Measurements from ENCODE around the gene FBXL19. TPM values are rescaled to one million over a fixed set of nuclear protein-coding genes. Genes with fewer than 3 reads are reported as not detected.

Gene FBXL19
- total and polyA plus RNA-seq, 2 of the 13 experiments (the other 11 are each of a cell fraction or from before 2014, with no cell fraction given), result 6.0 to 13.7 TPM

DNA sequence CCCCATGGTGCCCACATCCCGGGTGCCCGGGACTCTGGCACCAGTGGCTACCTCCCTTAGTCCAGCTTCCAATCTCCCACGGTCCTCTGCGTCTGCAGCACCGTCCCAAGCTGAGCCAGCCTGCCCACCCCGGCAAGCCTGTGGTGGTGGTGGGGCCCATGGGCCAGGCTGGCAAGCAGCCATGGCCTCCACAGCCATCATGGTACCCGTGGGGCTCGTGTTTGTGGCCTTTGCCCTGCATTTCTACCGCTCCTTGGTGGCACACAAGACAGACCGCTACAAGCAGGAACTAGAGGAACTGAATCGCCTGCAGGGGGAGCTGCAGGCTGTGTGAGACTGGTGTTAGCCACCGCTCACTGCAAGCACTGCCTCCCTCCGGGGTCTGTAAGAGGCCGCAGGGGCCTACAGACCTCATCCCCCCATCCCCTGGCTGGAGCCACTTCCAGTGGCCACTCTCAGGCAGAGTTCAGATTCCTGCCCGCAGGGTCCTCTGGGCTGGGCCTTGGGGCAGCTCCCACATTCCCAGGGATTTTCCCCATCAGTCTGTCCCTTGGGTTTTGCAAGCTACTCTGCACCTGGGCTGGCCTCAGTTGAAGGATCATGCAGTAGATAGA is 30.2 kb downstream of the FBXL19 start (continued):
- TF ChIP-seq, protein P1, sequence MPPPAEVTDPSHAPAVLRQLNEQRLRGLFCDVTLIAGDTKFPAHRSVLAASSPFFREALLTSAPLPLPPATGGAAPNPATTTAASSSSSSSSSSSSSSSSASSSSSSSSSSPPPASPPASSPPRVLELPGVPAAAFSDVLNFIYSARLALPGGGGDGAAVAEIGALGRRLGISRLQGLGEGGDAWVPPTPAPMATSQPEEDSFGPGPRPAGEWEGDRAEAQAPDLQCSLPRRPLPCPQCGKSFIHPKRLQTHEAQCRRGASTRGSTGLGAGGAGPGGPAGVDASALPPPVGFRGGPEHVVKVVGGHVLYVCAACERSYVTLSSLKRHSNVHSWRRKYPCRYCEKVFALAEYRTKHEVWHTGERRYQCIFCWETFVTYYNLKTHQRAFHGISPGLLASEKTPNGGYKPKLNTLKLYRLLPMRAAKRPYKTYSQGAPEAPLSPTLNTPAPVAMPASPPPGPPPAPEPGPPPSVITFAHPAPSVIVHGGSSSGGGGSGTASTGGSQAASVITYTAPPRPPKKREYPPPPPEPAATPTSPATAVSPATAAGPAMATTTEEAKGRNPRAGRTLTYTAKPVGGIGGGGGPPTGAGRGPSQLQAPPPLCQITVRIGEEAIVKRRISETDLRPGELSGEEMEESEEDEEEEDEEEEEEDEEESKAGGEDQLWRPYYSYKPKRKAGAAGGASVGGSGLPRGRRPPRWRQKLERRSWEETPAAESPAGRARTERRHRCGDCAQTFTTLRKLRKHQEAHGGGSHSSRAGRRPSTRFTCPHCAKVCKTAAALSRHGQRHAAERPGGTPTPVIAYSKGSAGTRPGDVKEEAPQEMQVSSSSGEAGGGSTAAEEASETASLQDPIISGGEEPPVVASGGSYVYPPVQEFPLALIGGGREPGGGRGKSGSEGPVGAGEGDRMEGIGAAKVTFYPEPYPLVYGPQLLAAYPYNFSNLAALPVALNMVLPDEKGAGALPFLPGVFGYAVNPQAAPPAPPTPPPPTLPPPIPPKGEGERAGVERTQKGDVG (CRISPR knock-in tag; IDR thresholded peaks at IDR 0.05; ENCODE audit: borderline replicate concordance), result peak; percentile 76; the same call in 1 of the 2 replicates
- TF ChIP-seq, protein P2, sequence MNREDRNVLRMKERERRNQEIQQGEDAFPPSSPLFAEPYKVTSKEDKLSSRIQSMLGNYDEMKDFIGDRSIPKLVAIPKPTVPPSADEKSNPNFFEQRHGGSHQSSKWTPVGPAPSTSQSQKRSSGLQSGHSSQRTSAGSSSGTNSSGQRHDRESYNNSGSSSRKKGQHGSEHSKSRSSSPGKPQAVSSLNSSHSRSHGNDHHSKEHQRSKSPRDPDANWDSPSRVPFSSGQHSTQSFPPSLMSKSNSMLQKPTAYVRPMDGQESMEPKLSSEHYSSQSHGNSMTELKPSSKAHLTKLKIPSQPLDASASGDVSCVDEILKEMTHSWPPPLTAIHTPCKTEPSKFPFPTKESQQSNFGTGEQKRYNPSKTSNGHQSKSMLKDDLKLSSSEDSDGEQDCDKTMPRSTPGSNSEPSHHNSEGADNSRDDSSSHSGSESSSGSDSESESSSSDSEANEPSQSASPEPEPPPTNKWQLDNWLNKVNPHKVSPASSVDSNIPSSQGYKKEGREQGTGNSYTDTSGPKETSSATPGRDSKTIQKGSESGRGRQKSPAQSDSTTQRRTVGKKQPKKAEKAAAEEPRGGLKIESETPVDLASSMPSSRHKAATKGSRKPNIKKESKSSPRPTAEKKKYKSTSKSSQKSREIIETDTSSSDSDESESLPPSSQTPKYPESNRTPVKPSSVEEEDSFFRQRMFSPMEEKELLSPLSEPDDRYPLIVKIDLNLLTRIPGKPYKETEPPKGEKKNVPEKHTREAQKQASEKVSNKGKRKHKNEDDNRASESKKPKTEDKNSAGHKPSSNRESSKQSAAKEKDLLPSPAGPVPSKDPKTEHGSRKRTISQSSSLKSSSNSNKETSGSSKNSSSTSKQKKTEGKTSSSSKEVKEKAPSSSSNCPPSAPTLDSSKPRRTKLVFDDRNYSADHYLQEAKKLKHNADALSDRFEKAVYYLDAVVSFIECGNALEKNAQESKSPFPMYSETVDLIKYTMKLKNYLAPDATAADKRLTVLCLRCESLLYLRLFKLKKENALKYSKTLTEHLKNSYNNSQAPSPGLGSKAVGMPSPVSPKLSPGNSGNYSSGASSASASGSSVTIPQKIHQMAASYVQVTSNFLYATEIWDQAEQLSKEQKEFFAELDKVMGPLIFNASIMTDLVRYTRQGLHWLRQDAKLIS (CRISPR knock-in tag; IDR thresholded peaks at IDR 0.05), result no peak
- TF ChIP-seq GABPB1 (CRISPR knock-in tag; IDR thresholded peaks at IDR 0.05), result peak; percentile 59
- no peak for TF ChIP-seq SYNCRIP (IDR thresholded peaks at IDR 0.05; ENCODE audit: insufficient read depth, low read depth, low read length)
- no peak for TF ChIP-seq ZNF10 (CRISPR knock-in tag; IDR thresholded peaks at IDR 0.05; ENCODE audit: borderline replicate concordance, low read depth)
- no peak for TF ChIP-seq HDAC6 (IDR thresholded peaks at IDR 0.05; ENCODE audit: low read depth, low read length)
- TF ChIP-seq HNF4G (IDR thresholded peaks at IDR 0.05; ENCODE audit: borderline replicate concordance, low read depth, low read length), result no peak; the same call in 1 of the 2 replicates
- no peak for TF ChIP-seq HNF4G (CRISPR knock-in tag; IDR thresholded peaks at IDR 0.05; ENCODE audit: borderline replicate concordance, low read depth)
- peak; percentile 93 for TF ChIP-seq RAD21 (CRISPR knock-in tag; IDR thresholded peaks at IDR 0.05)
- TF ChIP-seq ZNF75D (CRISPR knock-in tag; IDR thresholded peaks at IDR 0.05; ENCODE audit: borderline replicate concordance), result no peak
- TF ChIP-seq DPF2 (CRISPR knock-in tag; IDR thresholded peaks at IDR 0.05; ENCODE audit: borderline replicate concordance, low read depth), result 0 out of 2 replicates have a peak, but pooled peaks have one; percentile 35
- TF ChIP-seq, protein P3, sequence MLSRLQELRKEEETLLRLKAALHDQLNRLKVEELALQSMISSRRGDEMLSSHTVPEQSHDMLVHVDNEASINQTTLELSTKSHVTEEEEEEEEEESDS (CRISPR knock-in tag; IDR thresholded peaks at IDR 0.05; ENCODE audit: borderline replicate concordance), result no peak
- TF ChIP-seq, protein P4, sequence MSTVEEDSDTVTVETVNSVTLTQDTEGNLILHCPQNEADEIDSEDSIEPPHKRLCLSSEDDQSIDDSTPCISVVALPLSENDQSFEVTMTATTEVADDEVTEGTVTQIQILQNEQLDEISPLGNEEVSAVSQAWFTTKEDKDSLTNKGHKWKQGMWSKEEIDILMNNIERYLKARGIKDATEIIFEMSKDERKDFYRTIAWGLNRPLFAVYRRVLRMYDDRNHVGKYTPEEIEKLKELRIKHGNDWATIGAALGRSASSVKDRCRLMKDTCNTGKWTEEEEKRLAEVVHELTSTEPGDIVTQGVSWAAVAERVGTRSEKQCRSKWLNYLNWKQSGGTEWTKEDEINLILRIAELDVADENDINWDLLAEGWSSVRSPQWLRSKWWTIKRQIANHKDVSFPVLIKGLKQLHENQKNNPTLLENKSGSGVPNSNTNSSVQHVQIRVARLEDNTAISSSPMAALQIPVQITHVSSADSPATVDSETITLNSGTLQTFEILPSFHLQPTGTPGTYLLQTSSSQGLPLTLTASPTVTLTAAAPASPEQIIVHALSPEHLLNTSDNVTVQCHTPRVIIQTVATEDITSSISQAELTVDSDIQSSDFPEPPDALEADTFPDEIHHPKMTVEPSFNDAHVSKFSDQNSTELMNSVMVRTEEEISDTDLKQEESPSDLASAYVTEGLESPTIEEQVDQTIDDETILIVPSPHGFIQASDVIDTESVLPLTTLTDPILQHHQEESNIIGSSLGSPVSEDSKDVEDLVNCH (CRISPR knock-in tag; IDR thresholded peaks at IDR 0.05), result no peak
- no peak for TF ChIP-seq RFX3 (CRISPR knock-in tag; IDR thresholded peaks at IDR 0.05)
- 0 out of 2 replicates have a peak, but pooled peaks have one; percentile 22 for TF ChIP-seq ZNF224 (CRISPR knock-in tag; IDR thresholded peaks at IDR 0.05)
- TF ChIP-seq, protein P5, sequence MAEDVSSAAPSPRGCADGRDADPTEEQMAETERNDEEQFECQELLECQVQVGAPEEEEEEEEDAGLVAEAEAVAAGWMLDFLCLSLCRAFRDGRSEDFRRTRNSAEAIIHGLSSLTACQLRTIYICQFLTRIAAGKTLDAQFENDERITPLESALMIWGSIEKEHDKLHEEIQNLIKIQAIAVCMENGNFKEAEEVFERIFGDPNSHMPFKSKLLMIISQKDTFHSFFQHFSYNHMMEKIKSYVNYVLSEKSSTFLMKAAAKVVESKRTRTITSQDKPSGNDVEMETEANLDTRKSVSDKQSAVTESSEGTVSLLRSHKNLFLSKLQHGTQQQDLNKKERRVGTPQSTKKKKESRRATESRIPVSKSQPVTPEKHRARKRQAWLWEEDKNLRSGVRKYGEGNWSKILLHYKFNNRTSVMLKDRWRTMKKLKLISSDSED (CRISPR knock-in tag; IDR thresholded peaks at IDR 0.05), result no peak
- TF ChIP-seq MIXL1 (CRISPR knock-in tag; IDR thresholded peaks at IDR 0.05), result no peak

All from HepG2 (cell line).